HG03280 (cell line): ENCODE results near the gene EFEMP1.

Experiments used
- ATAC-seq: cut with Tn5 transposase; IDR thresholded peaks from one replicate; pipeline ENCODE4 v1.9.1; 2021; ENCODE audit warnings: mild to moderate bottlenecking, moderate library complexity; ENCODE audit not compliant: unreplicated experiment

The EFEMP1 gene

GRCh38 chr2:55923091-55923981, at the start of gene EFEMP1:
Gene EFEMP1 (minus strand): TSS chr2:55923782. CDS start chr2:55922440, 1,342 bp downstream.
- ATAC-seq: no peak

GRCh38 chr2:55970500-55970899, 46.9 kb upstream of the EFEMP1 start:
- no peak for ATAC-seq

DNA sequence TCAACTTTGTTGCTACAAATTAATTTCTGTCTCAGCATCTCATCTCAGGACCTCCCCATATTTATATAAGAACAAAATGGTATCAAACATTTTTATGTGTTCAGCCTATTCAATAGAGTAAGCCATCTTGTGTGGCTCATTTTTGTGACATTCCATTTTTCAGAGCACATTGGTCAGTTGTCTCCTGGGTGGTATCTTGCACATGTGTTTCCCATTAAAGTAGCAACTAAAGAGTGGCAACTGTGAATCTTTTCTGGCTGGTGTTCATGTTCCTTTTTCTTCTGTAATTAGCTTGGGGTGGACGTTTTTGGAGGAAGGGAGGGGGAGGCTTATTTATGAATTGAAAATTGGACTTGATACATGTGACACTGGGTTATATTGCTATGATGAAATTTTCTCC, 45.4 kb upstream of the EFEMP1 start:
- ATAC-seq: no peak

DNA sequence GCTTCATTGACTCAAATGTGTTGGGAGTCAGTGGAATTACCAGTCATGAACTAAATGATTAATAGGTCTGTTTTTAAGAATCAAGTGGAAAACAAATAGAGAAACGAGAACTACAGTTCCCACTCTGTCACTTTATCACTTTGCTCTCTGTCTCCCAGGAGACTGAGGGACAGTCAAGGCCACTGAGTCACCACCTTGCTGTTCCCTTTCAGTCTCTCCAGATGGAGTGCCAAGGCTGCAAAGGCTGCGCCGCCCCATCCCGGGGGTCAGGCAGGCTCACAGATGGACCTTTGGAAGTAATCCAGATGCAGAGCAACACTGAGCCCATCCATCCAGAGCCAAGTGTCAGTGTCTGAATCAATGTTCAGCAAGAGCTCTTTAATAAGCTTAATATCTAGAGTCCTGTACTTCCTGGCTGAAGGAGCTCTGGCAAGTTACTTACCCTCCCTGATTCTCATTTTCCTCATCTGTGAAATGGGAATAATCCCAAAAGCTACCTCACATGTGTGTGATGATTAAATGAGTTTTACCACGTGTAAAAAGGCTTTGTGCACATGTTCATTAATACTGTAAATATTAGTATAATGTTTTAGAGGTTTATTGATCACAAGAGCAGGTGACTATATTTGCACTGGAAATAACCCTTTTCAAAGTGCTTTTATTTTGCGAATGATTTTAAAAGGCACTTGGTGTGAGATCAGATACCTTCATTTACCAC, 43.0 kb upstream of the EFEMP1 start:
- ATAC-seq: no peak

GRCh38 chr2:55965966-55966365, 42.4 kb upstream of the EFEMP1 start:
- ATAC-seq: no peak

DNA sequence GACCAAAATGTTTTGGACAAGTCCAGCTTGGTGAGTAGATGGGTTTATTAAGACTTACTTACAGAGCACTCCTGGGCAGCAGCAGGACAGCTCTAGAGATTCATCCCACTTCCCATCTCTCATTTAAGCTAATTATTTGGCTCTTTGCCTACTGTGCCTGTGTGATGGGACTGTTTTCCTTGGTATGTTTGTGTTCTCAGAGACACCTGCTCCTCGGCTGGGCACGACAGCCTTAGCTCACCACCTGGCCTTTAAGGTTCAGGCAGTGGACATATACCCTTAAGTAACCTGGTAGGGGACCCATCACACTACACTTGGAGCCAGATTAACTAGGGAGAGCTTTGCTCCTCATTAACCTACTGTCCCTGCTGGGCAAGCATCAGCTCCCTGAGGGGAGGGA, 41.7 kb upstream of the EFEMP1 start:
- ATAC-seq: no peak

DNA sequence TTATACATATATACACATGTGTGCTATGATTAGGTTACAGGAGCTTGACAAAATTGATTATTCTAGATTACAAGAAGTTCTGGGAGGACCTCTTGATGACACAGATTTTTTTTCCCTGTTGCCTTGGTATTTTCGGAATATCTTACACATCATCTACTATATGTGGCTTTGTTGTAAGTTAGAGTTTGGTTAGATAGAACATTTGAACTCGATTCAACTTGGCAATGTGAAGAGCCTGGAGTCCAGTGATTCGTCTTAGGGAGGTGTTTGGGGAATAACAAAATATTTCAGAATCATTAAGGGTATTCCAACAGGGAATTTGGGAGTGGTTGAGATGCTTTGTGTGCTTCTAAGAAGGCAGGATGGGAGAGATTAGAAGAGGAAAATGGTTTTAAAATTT, 39.3 kb upstream of the EFEMP1 start:
- no peak for ATAC-seq

GRCh38 chr2:55961318-55961911, 37.8 kb upstream of the EFEMP1 start:
- no peak for ATAC-seq

DNA sequence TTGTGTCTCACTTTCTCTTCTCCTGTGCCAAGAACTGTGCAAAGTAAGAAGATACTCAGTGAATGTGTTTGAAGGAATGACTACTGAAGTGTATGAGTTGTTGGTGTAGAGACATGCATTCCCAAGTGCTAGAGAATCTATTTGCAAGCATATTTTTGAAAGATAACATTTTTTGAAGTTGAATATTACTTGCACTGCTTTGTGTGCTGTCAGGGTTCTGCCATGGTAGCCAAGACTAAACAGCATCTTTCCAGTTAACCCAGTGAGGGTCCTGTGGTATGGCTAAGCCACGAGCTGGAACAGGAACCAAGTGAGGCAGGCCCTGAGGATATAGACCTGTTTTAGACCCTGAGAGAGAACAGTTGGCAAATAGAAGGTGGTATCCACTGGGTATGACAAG, 35.2 kb upstream of the EFEMP1 start:
- no peak for ATAC-seq

DNA sequence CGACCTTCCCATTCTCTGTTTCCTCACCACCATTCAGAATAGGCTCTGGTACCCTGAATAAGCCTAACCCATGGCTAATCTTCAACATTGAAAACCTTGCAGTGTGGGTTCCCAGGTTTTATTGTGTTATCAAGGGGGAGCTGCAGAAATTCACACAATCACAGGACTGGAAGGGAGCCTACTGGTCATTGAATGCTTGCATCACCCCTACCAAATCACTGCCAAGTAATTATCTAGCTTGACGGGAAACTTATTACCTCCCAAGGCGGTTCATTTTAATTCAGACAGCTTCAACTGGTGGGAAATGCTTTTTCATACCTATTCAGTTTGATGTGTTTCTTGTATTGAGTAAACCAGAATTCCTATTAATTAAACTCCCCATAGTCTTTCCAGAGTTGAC, 33.6 kb upstream of the EFEMP1 start:
- no peak for ATAC-seq

GRCh38 chr2:55954306-55955035, 30.9 kb upstream of the EFEMP1 start:
- ATAC-seq: no peak

DNA sequence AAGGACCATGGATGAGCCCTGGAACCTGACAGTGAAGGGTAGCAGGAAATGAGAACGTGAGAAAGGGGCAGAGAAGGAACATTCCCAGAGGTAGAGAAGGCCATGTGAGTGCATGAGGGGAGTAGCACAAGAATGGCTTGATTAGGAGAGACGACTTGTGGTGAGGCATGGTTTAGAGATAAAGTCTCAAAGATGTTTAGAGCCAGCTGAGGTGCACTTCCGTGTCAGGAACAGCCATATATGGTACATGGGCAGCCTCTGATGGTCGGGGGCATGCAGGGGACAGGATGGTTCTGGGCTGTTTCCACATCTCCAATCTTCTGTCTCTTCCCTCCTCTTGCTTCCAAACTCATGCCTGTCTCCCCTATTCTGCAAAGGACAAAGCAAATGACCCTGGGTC, 28.8 kb upstream of the EFEMP1 start:
- ATAC-seq: no peak

- ATAC-seq: no peak
These were observed 28.0 kb upstream of the EFEMP1 start for GRCh38 chr2:55951533-55951932.

DNA sequence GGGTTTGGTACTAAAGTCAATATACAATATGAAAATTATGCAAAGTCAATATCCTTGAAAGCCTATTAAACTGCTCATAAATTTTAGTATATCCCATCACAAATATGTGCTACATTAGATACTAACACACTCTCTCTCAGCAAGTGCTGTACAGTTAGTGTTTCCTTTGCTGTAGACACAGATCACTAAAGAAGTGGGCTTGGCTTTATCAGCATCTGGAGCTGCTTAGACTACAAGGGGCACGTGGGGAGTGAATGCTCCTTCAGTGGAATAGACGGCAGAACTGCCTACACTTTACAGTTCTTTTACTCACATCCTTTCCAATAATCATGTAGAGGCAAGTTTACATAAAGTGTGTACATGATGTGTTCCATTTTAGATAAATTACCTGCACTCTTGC, 26.0 kb upstream of the EFEMP1 start:
- no peak for ATAC-seq

DNA sequence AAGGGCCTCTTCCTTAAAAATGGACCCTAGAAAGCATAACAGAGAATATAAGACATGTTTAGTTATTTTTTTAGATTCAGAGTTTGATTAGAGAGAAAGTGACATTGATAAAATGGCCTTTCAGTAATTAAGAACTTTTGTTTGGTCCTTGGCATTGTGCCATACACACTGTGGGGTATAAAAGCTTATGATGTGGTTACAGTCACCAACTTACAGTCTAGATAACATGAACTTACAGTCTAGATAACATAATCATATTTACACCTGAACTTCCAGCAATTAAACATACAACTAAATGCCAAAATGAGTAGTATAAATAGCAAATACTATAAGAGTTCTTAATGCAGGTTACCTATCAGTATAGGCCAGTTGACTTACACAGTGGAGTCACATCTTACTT, 25.6 kb upstream of the EFEMP1 start:
- no peak for ATAC-seq

GRCh38 chr2:55948176-55948923, 24.8 kb upstream of the EFEMP1 start:
- ATAC-seq: no peak

DNA sequence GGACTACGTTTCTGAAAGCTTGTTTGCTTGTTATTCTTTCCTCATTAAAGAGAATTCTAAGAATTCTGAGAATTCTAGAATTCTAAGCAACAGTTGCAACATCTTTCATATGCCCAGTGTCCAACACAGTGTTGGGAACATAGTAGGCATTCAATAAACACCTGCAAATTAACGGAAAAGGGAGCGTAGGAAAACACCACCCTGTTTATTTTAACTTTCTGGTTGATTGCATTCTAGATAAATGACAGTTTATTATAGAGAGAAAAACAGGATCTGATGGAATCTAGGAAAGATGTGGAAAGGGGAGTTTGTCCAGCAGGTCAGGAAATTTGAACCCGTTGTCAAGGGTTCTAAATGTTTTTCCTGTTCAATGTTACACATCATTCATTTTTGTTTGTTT, 24.2 kb upstream of the EFEMP1 start:
- no peak for ATAC-seq

DNA sequence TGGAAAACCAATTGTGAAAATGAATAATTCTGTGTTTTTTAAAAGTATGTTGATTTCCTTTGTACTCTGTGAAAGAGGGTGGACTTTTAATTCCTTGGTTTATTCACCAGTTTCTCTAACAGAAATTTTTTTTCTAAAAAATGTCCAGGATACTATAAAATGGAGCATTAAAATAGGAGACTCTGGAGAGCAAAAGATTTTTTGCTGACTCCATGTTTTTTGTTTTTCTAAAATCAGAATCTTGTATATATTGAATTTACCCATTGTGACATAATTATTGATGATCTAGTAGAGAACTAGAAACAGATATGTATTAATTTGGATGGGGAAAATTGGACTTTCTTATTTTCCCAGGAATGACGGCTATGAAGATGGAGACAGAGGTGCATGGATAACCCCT, 23.2 kb upstream of the EFEMP1 start:
- ATAC-seq: no peak

DNA sequence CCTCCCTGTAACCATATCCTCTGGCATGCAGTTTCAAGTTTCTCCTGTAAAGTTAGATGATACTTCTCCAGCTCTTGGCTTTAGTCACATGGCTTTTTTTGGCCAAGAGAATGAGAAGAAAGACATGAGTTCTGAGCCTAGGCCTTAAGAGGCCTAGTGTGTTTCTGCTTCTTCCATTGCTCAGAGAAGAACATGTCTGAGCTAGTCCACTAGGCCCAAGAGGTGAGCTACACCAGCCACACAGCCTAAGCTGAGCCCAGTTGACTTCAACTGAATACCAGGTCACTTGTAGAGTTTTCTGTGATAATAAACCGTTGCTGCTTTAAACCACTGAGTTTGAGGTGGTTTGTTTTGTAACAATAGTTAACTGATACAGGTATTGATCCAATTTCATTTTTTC, 19.9 kb upstream of the EFEMP1 start:
- no peak for ATAC-seq

DNA sequence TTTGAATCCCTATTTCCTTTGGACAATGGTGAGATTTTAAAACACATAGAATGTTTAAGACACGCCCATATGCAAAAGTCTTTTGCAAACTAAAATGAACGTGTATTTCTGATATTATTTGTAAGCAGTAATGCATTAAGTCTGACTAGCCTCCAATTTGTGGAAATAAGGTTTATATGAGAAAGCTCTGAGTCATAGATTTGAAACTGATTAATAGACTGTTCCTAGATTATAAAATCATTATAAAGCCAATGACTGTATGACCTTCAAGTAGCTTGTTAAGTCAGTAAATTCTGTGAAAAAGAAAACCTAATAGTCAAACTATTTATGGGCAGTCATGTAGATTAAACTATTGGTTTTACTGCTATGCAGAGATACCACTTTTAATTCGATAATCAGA, 12.8 kb upstream of the EFEMP1 start:
- ATAC-seq: no peak

DNA sequence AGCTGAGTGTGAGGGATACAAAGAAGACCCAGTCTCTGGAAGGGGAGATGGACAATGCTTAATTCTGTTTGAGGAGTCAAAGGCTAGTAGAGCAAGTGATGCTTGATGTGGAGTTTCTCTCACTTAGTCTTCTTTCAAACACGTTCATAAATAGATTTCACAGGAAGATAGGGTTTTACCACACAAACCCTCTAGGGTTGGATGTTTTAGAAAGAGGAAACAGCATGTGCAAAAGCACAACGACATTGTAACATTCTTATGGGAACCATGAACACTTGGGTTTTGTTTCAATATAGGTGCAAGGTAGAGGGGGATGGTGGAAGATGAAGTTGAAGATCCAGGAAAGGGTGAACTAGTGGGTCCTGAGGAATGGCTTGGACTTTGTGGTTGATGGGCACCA, 10.8 kb upstream of the EFEMP1 start:
- ATAC-seq: no peak
